Measurements from ENCODE around the gene LCORL.

LCORL gene

GRCh38 chr4:17934286-17934685 lies 87.3 kb downstream of the LCORL start:
- Histone ChIP-seq H3K4me3 (ENCODE audit: low read depth, low read length) (no peak overlapping the region), H3K27ac (ENCODE audit: low read depth, low read length) (no peak overlapping the region), H2AFZ (ENCODE audit: low read length, unreplicated experiment) (no peak overlapping the region), H3K79me2 (ENCODE audit: control insufficient read depth, insufficient read depth, low read length, unreplicated experiment) (no peaks in the 10 kb centered on the region), H3K4me1 (ENCODE audit: control insufficient read depth, insufficient read depth, low read length, unreplicated experiment) (no peaks in the 10 kb centered on the region), H3K36me3 (ENCODE audit: insufficient read depth, low read length) (no peaks in the 10 kb centered on the region), H3K27me3 (ENCODE audit: insufficient read depth, low read length) (no peaks in the 10 kb centered on the region)

- H3K4me3 ChIP-seq (ENCODE audit: low read depth, low read length): no peak overlapping the region
- no peak overlapping the region for H3K27ac ChIP-seq (ENCODE audit: low read depth, low read length)
- H2AFZ ChIP-seq (ENCODE audit: low read length, unreplicated experiment): no peak overlapping the region
- H3K36me3 ChIP-seq (ENCODE audit: insufficient read depth, low read length): no peaks in the 10 kb centered on the region
- H3K79me2 ChIP-seq (ENCODE audit: control insufficient read depth, insufficient read depth, low read length, unreplicated experiment): no peaks in the 10 kb centered on the region
- no peaks in the 10 kb centered on the region for H3K4me1 ChIP-seq (ENCODE audit: control insufficient read depth, insufficient read depth, low read length, unreplicated experiment)
- H3K27me3 ChIP-seq (ENCODE audit: insufficient read depth, low read length): no peaks in the 10 kb centered on the region
These were observed 88.4 kb downstream of the LCORL start for GRCh38 chr4:17933126-17933525.

- Histone ChIP-seq H3K79me2 (ENCODE audit: control insufficient read depth, insufficient read depth, low read length, unreplicated experiment) (no peaks in the 10 kb centered on the region), H3K27ac (ENCODE audit: low read depth, low read length) (no peak overlapping the region), H3K36me3 (ENCODE audit: insufficient read depth, low read length) (no peaks in the 10 kb centered on the region), H3K27me3 (ENCODE audit: insufficient read depth, low read length) (no peaks in the 10 kb centered on the region), H3K4me3 (ENCODE audit: low read depth, low read length) (no peak overlapping the region), H3K4me1 (ENCODE audit: control insufficient read depth, insufficient read depth, low read length, unreplicated experiment) (no peaks in the 10 kb centered on the region), H2AFZ (ENCODE audit: low read length, unreplicated experiment) (no peak overlapping the region)
These were observed 89.5 kb downstream of the LCORL start for GRCh38 chr4:17932041-17932440.

GRCh38 chr4:17930256-17930655 lies 91.3 kb downstream of the LCORL start:
- no peaks in the 10 kb centered on the region for H3K79me2 ChIP-seq (ENCODE audit: control insufficient read depth, insufficient read depth, low read length, unreplicated experiment)

GRCh38 chr4:17924189-17924588 lies 97.4 kb downstream of the LCORL start:
- no peak overlapping the region for H3K27ac ChIP-seq (ENCODE audit: low read depth, low read length)
- H3K4me1 ChIP-seq (ENCODE audit: control insufficient read depth, insufficient read depth, low read length, unreplicated experiment): no peaks in the 10 kb centered on the region
- 0 out of 2 replicates have a peak, but pooled peaks cover 5% of the 10 kb centered on the region for H3K36me3 ChIP-seq (ENCODE audit: insufficient read depth, low read length)
- no peak overlapping the region for H3K4me3 ChIP-seq (ENCODE audit: low read depth, low read length)
- H3K79me2 ChIP-seq (ENCODE audit: control insufficient read depth, insufficient read depth, low read length, unreplicated experiment): no peaks in the 10 kb centered on the region
- H3K27me3 ChIP-seq (ENCODE audit: insufficient read depth, low read length): no peaks in the 10 kb centered on the region
- no peak overlapping the region for H2AFZ ChIP-seq (ENCODE audit: low read length, unreplicated experiment)

More at GRCh38 chr4:17930256-17930655, 91.3 kb downstream of the LCORL start:
- H3K27ac ChIP-seq (ENCODE audit: low read depth, low read length): no peak overlapping the region
- no peaks in the 10 kb centered on the region for H3K36me3 ChIP-seq (ENCODE audit: insufficient read depth, low read length)
- H3K4me3 ChIP-seq (ENCODE audit: low read depth, low read length): no peak overlapping the region
- no peaks in the 10 kb centered on the region for H3K27me3 ChIP-seq (ENCODE audit: insufficient read depth, low read length)
- no peak overlapping the region for H2AFZ ChIP-seq (ENCODE audit: low read length, unreplicated experiment)
- H3K4me1 ChIP-seq (ENCODE audit: control insufficient read depth, insufficient read depth, low read length, unreplicated experiment): no peaks in the 10 kb centered on the region

GRCh38 chr4:17921451-17921850 lies 100.1 kb downstream of the LCORL start:
- Histone ChIP-seq H3K36me3 (ENCODE audit: insufficient read depth, low read length) (0 out of 2 replicates have a peak, but pooled peaks cover 5% of the 10 kb centered on the region), H3K27ac (ENCODE audit: low read depth, low read length) (no peak overlapping the region), H3K4me3 (ENCODE audit: low read depth, low read length) (no peak overlapping the region), H3K27me3 (ENCODE audit: insufficient read depth, low read length) (no peaks in the 10 kb centered on the region), H3K4me1 (ENCODE audit: control insufficient read depth, insufficient read depth, low read length, unreplicated experiment) (no peaks in the 10 kb centered on the region), H2AFZ (ENCODE audit: low read length, unreplicated experiment) (no peak overlapping the region), H3K79me2 (ENCODE audit: control insufficient read depth, insufficient read depth, low read length, unreplicated experiment) (no peaks in the 10 kb centered on the region)

GRCh38 chr4:17920681-17921080 lies 100.9 kb downstream of the LCORL start:
- Histone ChIP-seq H3K36me3 (ENCODE audit: insufficient read depth, low read length) (0 out of 2 replicates have a peak, but pooled peaks cover 5% of the 10 kb centered on the region), H3K27ac (ENCODE audit: low read depth, low read length) (no peak overlapping the region)

GRCh38 chr4:17915439-17915838 lies 106.1 kb downstream of the LCORL start:
- no peaks in the 10 kb centered on the region for H3K4me1 ChIP-seq (ENCODE audit: control insufficient read depth, insufficient read depth, low read length, unreplicated experiment)
- no peaks in the 10 kb centered on the region for H3K79me2 ChIP-seq (ENCODE audit: control insufficient read depth, insufficient read depth, low read length, unreplicated experiment)
- no peak overlapping the region for H3K27ac ChIP-seq (ENCODE audit: low read depth, low read length)
- no peak overlapping the region for H3K4me3 ChIP-seq (ENCODE audit: low read depth, low read length)
- H2AFZ ChIP-seq (ENCODE audit: low read length, unreplicated experiment): no peak overlapping the region
- no peaks in the 10 kb centered on the region for H3K36me3 ChIP-seq (ENCODE audit: insufficient read depth, low read length)
- H3K27me3 ChIP-seq (ENCODE audit: insufficient read depth, low read length): no peaks in the 10 kb centered on the region

More at GRCh38 chr4:17920681-17921080, 100.9 kb downstream of the LCORL start:
- Histone ChIP-seq H3K27me3 (ENCODE audit: insufficient read depth, low read length) (no peaks in the 10 kb centered on the region), H3K4me1 (ENCODE audit: control insufficient read depth, insufficient read depth, low read length, unreplicated experiment) (no peaks in the 10 kb centered on the region), H2AFZ (ENCODE audit: low read length, unreplicated experiment) (no peak overlapping the region), H3K79me2 (ENCODE audit: control insufficient read depth, insufficient read depth, low read length, unreplicated experiment) (no peaks in the 10 kb centered on the region), H3K4me3 (ENCODE audit: low read depth, low read length) (no peak overlapping the region)

- Histone ChIP-seq H3K4me1 (ENCODE audit: control insufficient read depth, insufficient read depth, low read length, unreplicated experiment) (no peaks in the 10 kb centered on the region), H3K36me3 (ENCODE audit: insufficient read depth, low read length) (no peaks in the 10 kb centered on the region), H3K79me2 (ENCODE audit: control insufficient read depth, insufficient read depth, low read length, unreplicated experiment) (no peaks in the 10 kb centered on the region), H3K4me3 (ENCODE audit: low read depth, low read length) (no peak overlapping the region), H2AFZ (ENCODE audit: low read length, unreplicated experiment) (no peak overlapping the region), H3K27me3 (ENCODE audit: insufficient read depth, low read length) (no peaks in the 10 kb centered on the region), H3K27ac (ENCODE audit: low read depth, low read length) (no peak overlapping the region)
These were observed 109.5 kb downstream of the LCORL start for GRCh38 chr4:17912011-17912410.

- Histone ChIP-seq H3K4me1 (ENCODE audit: control insufficient read depth, insufficient read depth, low read length, unreplicated experiment) (no peaks in the 10 kb centered on the region), H2AFZ (ENCODE audit: low read length, unreplicated experiment) (no peak overlapping the region), H3K4me3 (ENCODE audit: low read depth, low read length) (no peak overlapping the region), H3K27ac (ENCODE audit: low read depth, low read length) (no peak overlapping the region), H3K27me3 (ENCODE audit: insufficient read depth, low read length) (no peaks in the 10 kb centered on the region), H3K36me3 (ENCODE audit: insufficient read depth, low read length) (no peaks in the 10 kb centered on the region), H3K79me2 (ENCODE audit: control insufficient read depth, insufficient read depth, low read length, unreplicated experiment) (no peaks in the 10 kb centered on the region)
These were observed 109.9 kb downstream of the LCORL start for GRCh38 chr4:17911608-17912007.

- Histone ChIP-seq H3K36me3 (ENCODE audit: insufficient read depth, low read length) (no peaks in the 10 kb centered on the region), H2AFZ (ENCODE audit: low read length, unreplicated experiment) (no peak overlapping the region), H3K4me3 (ENCODE audit: low read depth, low read length) (no peak overlapping the region), H3K27me3 (ENCODE audit: insufficient read depth, low read length) (no peaks in the 10 kb centered on the region), H3K4me1 (ENCODE audit: control insufficient read depth, insufficient read depth, low read length, unreplicated experiment) (no peaks in the 10 kb centered on the region), H3K79me2 (ENCODE audit: control insufficient read depth, insufficient read depth, low read length, unreplicated experiment) (no peaks in the 10 kb centered on the region), H3K27ac (ENCODE audit: low read depth, low read length) (no peak overlapping the region)
These were observed 123.0 kb downstream of the LCORL start for GRCh38 chr4:17898553-17899055.

All from ACC112 (cell line).